DND-41 (cell line): Measurements from ENCODE around the gene GPR137.

Source experiments
- ATAC-seq: fragments of 200-7000 bp; cut with Tn5 transposase; 3 replicates; pipeline ENCODE4 v1.9.1; 2021; ENCODE audit warnings: low read depth; ENCODE audit not compliant: insufficient read depth
- DNase-seq: peaks from one replicate; pipeline ENCODE4 v3.0.0-alpha.2; 2020
- H2AFZ ChIP-seq: 2 replicates; pipeline ENCODE4 v1.6.0; 2012; ENCODE audit warnings: low read depth, low read length
- H3K27ac ChIP-seq: 2 replicates; pipeline ENCODE4 v1.5.1; 2012; ENCODE audit warnings: low read length, inconsistent platforms
- H3K27me3 ChIP-seq: fragments of 200-600 bp; sonication (generic); 2 replicates; pipeline ENCODE4 v1.6.0; 2012; ENCODE audit warnings: low read length, mild to moderate bottlenecking, inconsistent platforms; ENCODE audit not compliant: insufficient read depth, poor library complexity
- H3K36me3 ChIP-seq: 2 replicates; pipeline ENCODE4 v1.5.1; 2012; ENCODE audit warnings: low read length, inconsistent platforms; ENCODE audit not compliant: insufficient read depth
- H3K4me1 ChIP-seq: 2 replicates; pipeline ENCODE4 v1.5.1; 2012; ENCODE audit warnings: mild to moderate bottlenecking, low read length; ENCODE audit not compliant: insufficient read depth
- H3K4me2 ChIP-seq: 2 replicates; pipeline ENCODE4 v1.6.0; 2012; ENCODE audit warnings: mild to moderate bottlenecking, moderate library complexity, low read length, inconsistent platforms; ENCODE audit not compliant: insufficient read depth
- H3K4me3 ChIP-seq, 2 experiments: fragments of 200-600 bp in 1 of 2; shearing (Covaris generic) in 1 of 2; 2 replicates each; pipeline ENCODE4 v1.5.1; 2012 to 2016; ENCODE audit warnings: inconsistent platforms in 2 of 2, low read length in 2 of 2, mild to moderate bottlenecking in 2 of 2, low read depth in 1 of 2, moderate library complexity in 1 of 2
- H3K79me2 ChIP-seq: 2 replicates; pipeline ENCODE4 v1.6.0; 2012; ENCODE audit warnings: low read length, inconsistent platforms; ENCODE audit not compliant: insufficient read depth
- H3K9ac ChIP-seq: 2 replicates; pipeline ENCODE4 v1.6.0; 2012; ENCODE audit warnings: low read depth, mild to moderate bottlenecking, inconsistent platforms, low read length, moderate library complexity
- H3K9me3 ChIP-seq: 2 replicates; pipeline ENCODE4 v1.5.1; 2012; ENCODE audit warnings: low read length, moderate library complexity, mild to moderate bottlenecking, inconsistent platforms; ENCODE audit not compliant: insufficient read depth, severe bottlenecking
- H4K20me1 ChIP-seq: 2 replicates; pipeline ENCODE4 v1.6.0; 2012; ENCODE audit warnings: low read length; ENCODE audit not compliant: insufficient read depth
- CTCF ChIP-seq: IDR thresholded peaks from 2 replicates; pipeline ENCODE4 v1.5.1; 2012; ENCODE audit warnings: borderline replicate concordance, low read length, moderate library complexity, mild to moderate bottlenecking; ENCODE audit not compliant: poor library complexity, severe bottlenecking; ENCODE audit errors: extremely low read depth
- EZH2 ChIP-seq: IDR thresholded peaks from 3 replicates; pipeline ENCODE4 v1.6.1; 2012; ENCODE audit warnings: borderline replicate concordance, low read depth, mild to moderate bottlenecking, moderate library complexity, low read length, inconsistent platforms; ENCODE audit not compliant: severe bottlenecking

Gene GPR137

GRCh38 chr11:64247729-64248531 lies 37.7 kb upstream of the GPR137 start:
- DNase-seq (no peak), ATAC-seq (no peak)
- H3K27me3 ChIP-seq, result no peaks in the 10 kb centered on the region
- no peak overlapping the region for H3K27ac ChIP-seq
- H2AFZ ChIP-seq, result no peak overlapping the region
- peaks cover 39% of the 10 kb centered on the region for H3K79me2 ChIP-seq
- H3K9me3 ChIP-seq, result no peaks in the 10 kb centered on the region
- no peak overlapping the region for H3K4me2 ChIP-seq
- H3K4me1 ChIP-seq, result peaks cover 61% of the 10 kb centered on the region
- H3K9ac ChIP-seq, result no peak overlapping the region
- no peak for TF ChIP-seq CTCF
- TF ChIP-seq EZH2, result no peak
- peaks cover 24% of the 10 kb centered on the region for H3K36me3 ChIP-seq
- H3K4me3 ChIP-seq, result no peak overlapping the region
- H4K20me1 ChIP-seq, result peaks cover 28% of the 10 kb centered on the region

GRCh38 chr11:64248578-64248977 lies 37.1 kb upstream of the GPR137 start:
- Histone ChIP-seq H3K79me2 (peaks cover 32% of the 10 kb centered on the region), H3K9ac (no peak overlapping the region), H3K4me2 (no peak overlapping the region), H3K27me3 (no peaks in the 10 kb centered on the region), H2AFZ (no peak overlapping the region), H3K9me3 (no peaks in the 10 kb centered on the region), H4K20me1 (peaks cover 22% of the 10 kb centered on the region), H3K27ac (no peak overlapping the region), H3K4me3 (no peak overlapping the region), H3K36me3 (peaks cover 17% of the 10 kb centered on the region), H3K4me1 (peaks cover 56% of the 10 kb centered on the region)
- no peak for ATAC-seq
- no peak for DNase-seq
- TF ChIP-seq CTCF (no peak), EZH2 (no peak)

- no peaks in the 10 kb centered on the region for H3K27me3 ChIP-seq
- TF ChIP-seq EZH2 (no peak), CTCF (no peak)
- peaks cover 12% of the 10 kb centered on the region for H3K36me3 ChIP-seq
- H3K4me1 ChIP-seq, result peaks cover 52% of the 10 kb centered on the region
- no peak overlapping the region for H3K4me3 ChIP-seq
- H3K4me2 ChIP-seq, result no peak overlapping the region
- H4K20me1 ChIP-seq, result peaks cover 21% of the 10 kb centered on the region
- no peaks in the 10 kb centered on the region for H3K9me3 ChIP-seq
- H3K79me2 ChIP-seq, result peaks cover 28% of the 10 kb centered on the region
- ATAC-seq, result no peak
- no peak overlapping the region for H3K9ac ChIP-seq
- no peak overlapping the region for H2AFZ ChIP-seq
- DNase-seq, result no peak
- no peak overlapping the region for H3K27ac ChIP-seq
Observed at GRCh38 chr11:64249038-64249437, 36.6 kb upstream of the GPR137 start.
